ENCODE results near the gene IL15. TPM values are rescaled to one million over a fixed set of nuclear protein-coding genes. Genes with fewer than 3 reads are reported as not detected.
"Not testable (repeated sequence)": the region's sequence is repeated elsewhere in the genome, so short reads cannot be mapped to it uniquely, and the experiment has no call there.

Gene IL15
- total RNA-seq, 1 donor from 2014 or later: 9.1 TPM

- no peak for DNase-seq
These were observed 68.8 kb downstream of the IL15 start for GRCh38 chr4:141705048-141705746.

GRCh38 chr4:141705747-141706377, 69.5 kb downstream of the IL15 start:
- DNase-seq: no peak

GRCh38 chr4:141706445-141706844, 70.1 kb downstream of the IL15 start:
- no peak for DNase-seq

GRCh38 chr4:141711211-141711610, 74.8 kb downstream of the IL15 start:
- peak; percentile 14 for DNase-seq

- DNase-seq: no peak
These were observed 76.8 kb downstream of the IL15 start for GRCh38 chr4:141713185-141713584.

- no peak for DNase-seq
These were observed 77.5 kb downstream of the IL15 start for GRCh38 chr4:141713771-141714445.

GRCh38 chr4:141719585-141719984, 83.2 kb downstream of the IL15 start:
- DNase-seq: no peak

GRCh38 chr4:141721174-141721573, 84.8 kb downstream of the IL15 start:
- DNase-seq: no peak

- DNase-seq: no peak
These were observed 88.3 kb downstream of the IL15 start for GRCh38 chr4:141724646-141725045.

- no peak for DNase-seq
These were observed 91.0 kb downstream of the IL15 start for GRCh38 chr4:141727420-141727819.

GRCh38 chr4:141730805-141731204, 94.4 kb downstream of the IL15 start:
- no peak for DNase-seq

- no peak for DNase-seq
These were observed 95.1 kb downstream of the IL15 start for GRCh38 chr4:141731481-141731880.

GRCh38 chr4:141739636-141740035, 103.3 kb downstream of the IL15 start:
- no peak for DNase-seq

- no peak for DNase-seq
These were observed 109.6 kb downstream of the IL15 start for GRCh38 chr4:141746026-141746425.

- not testable (repeated sequence) for DNase-seq
These were observed 115.4 kb downstream of the IL15 start for GRCh38 chr4:141751806-141752205.

GRCh38 chr4:141757287-141757686, 120.9 kb downstream of the IL15 start:
- DNase-seq: no peak

GRCh38 chr4:141759796-141760425, 123.5 kb downstream of the IL15 start:
- DNase-seq: no peak

GRCh38 chr4:141761926-141762325, 125.5 kb downstream of the IL15 start:
- no peak for DNase-seq

- no peak for DNase-seq
These were observed 127.0 kb downstream of the IL15 start for GRCh38 chr4:141763374-141763773.

GRCh38 chr4:141768954-141769353, 132.6 kb downstream of the IL15 start:
- DNase-seq: no peak

GRCh38 chr4:141771889-141772830, 135.8 kb downstream of the IL15 start:
- DNase-seq: no peak

GRCh38 chr4:141772838-141773237, 136.5 kb downstream of the IL15 start:
- DNase-seq: no peak

Measured in tongue (tissue), 2 donors.